ENCODE measurements around the gene ROBO1. TPM values are rescaled to one million over a fixed set of nuclear protein-coding genes. Genes with fewer than 3 reads are reported as not detected.

Gene ROBO1
- 43.7 to 67.2 TPM (median 47.1 TPM) in 3 replicates for total RNA-seq
- long read RNA-seq, full-length matches to known transcripts = 2 of 15 reads
- long read RNA-seq, partial matches to known transcripts = 10 of 15 reads
- long read RNA-seq, other reads (novel, unspliced or antisense) = 3 of 15 reads

DNA sequence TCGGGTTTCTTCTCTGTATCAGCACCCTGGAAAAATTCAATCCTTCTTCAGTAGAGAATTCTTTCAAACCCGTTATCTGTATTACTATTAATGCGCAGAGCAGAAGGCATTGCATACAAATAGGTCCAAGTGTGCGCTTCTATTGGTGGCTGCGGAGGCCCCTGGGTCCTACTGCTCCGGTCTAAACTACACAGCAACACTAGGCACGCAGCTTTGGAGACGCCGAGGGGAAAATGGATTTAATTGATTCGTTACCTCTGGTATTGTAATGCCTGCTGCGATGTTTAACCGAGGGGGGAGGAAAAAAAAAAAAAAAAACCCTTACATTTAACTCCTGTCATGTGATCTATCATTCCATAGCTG, at the start of gene ROBO1:
Gene ROBO1 (minus strand): TSS at position 94 of the 363 bp plus-strand sequence.
- Mint-ChIP-seq H3K27me3 (ENCODE audit: low read depth) (peaks cover 16% of the 10 kb centered on the region), H3K9me3 (ENCODE audit: low read depth) (no peaks in the 10 kb centered on the region), H3K4me3 (ENCODE audit: unreplicated experiment) (no peak within 1 kb of the TSS), H3K4me1 (ENCODE audit: low read depth) (peaks cover 5% of the 10 kb centered on the region), H3K36me3 (ENCODE audit: low read depth) (no peaks in the 10 kb centered on the region), H3K27ac (ENCODE audit: unreplicated experiment) (no peak within 1 kb of the TSS)
- no peak for DNase-seq (ENCODE audit: low spot score)
- TF ChIP-seq, protein P1, sequence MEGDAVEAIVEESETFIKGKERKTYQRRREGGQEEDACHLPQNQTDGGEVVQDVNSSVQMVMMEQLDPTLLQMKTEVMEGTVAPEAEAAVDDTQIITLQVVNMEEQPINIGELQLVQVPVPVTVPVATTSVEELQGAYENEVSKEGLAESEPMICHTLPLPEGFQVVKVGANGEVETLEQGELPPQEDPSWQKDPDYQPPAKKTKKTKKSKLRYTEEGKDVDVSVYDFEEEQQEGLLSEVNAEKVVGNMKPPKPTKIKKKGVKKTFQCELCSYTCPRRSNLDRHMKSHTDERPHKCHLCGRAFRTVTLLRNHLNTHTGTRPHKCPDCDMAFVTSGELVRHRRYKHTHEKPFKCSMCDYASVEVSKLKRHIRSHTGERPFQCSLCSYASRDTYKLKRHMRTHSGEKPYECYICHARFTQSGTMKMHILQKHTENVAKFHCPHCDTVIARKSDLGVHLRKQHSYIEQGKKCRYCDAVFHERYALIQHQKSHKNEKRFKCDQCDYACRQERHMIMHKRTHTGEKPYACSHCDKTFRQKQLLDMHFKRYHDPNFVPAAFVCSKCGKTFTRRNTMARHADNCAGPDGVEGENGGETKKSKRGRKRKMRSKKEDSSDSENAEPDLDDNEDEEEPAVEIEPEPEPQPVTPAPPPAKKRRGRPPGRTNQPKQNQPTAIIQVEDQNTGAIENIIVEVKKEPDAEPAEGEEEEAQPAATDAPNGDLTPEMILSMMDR (IDR thresholded peaks at IDR 0.05) = no peak

GRCh38 chr3:79817224-79817623, 49.4 kb upstream of the ROBO1 start:
- DNase-seq (ENCODE audit: low spot score) = no peak
- no peaks in the 10 kb centered on the region for H3K4me1 Mint-ChIP-seq (ENCODE audit: low read depth)
- H3K9me3 Mint-ChIP-seq (ENCODE audit: low read depth) = peaks cover 27% of the 10 kb centered on the region
- no peak overlapping the region for H3K27ac Mint-ChIP-seq (ENCODE audit: unreplicated experiment)
- no peak overlapping the region for H3K4me3 Mint-ChIP-seq (ENCODE audit: unreplicated experiment)
- H3K27me3 Mint-ChIP-seq (ENCODE audit: low read depth) = no peaks in the 10 kb centered on the region
- H3K36me3 Mint-ChIP-seq (ENCODE audit: low read depth) = peaks cover 14% of the 10 kb centered on the region
- TF ChIP-seq, protein P1 (IDR thresholded peaks at IDR 0.05) = no peak

DNA sequence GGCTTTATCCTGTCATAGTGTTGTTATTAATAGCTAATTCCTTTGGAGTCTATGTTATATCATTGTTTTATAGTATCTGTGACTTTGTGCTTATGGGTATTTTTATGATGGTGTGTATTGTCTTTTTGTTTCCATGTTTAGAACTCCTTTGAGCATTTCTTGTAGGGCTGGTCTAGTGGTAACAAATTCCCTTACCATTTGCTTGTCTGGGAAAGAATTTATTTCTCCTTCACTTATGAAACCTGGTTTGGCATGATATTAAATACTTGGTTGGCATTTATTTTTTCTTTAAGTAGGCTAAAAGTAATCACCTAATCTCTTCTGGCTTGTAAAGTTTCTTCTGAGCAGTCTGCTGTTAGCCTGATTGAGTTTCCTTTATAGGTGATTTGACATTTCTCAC, 47.7 kb upstream of the ROBO1 start:
- Mint-ChIP-seq H3K4me1 (ENCODE audit: low read depth) (no peaks in the 10 kb centered on the region), H3K27me3 (ENCODE audit: low read depth) (no peaks in the 10 kb centered on the region), H3K9me3 (ENCODE audit: low read depth) (peaks cover 27% of the 10 kb centered on the region), H3K4me3 (ENCODE audit: unreplicated experiment) (no peak overlapping the region), H3K27ac (ENCODE audit: unreplicated experiment) (no peak overlapping the region), H3K36me3 (ENCODE audit: low read depth) (peaks cover 14% of the 10 kb centered on the region)
- no peak for DNase-seq (ENCODE audit: low spot score)
- TF ChIP-seq, protein P1 (IDR thresholded peaks at IDR 0.05) = no peak

GRCh38 chr3:79810581-79810980, 42.8 kb upstream of the ROBO1 start:
- TF ChIP-seq, protein P1 (IDR thresholded peaks at IDR 0.05) = no peak
- Mint-ChIP-seq H3K36me3 (ENCODE audit: low read depth) (peaks cover 7% of the 10 kb centered on the region), H3K9me3 (ENCODE audit: low read depth) (peaks cover 11% of the 10 kb centered on the region), H3K27ac (ENCODE audit: unreplicated experiment) (no peak overlapping the region), H3K4me1 (ENCODE audit: low read depth) (no peaks in the 10 kb centered on the region), H3K4me3 (ENCODE audit: unreplicated experiment) (no peak overlapping the region), H3K27me3 (ENCODE audit: low read depth) (no peaks in the 10 kb centered on the region)
- DNase-seq (ENCODE audit: low spot score) = no peak

DNA sequence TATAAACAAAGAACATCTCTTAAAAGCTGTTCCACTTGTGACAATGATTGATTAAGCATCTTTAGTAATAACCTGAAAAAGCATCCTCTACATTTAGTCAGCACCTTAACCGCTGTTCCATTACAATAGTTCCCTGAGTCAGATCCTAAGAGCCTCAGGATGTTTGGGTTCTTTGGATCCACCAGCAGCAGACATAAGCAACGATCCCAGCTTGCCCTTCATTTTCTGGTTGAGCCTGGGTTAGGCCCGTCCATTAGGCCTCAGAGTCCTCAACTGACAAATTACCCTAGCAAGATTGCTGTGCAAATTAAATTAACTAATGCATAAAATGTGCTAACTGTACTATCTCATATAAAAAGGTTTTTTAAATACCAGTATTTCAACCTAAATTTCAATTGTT, 42.3 kb upstream of the ROBO1 start:
- no peak overlapping the region for H3K27ac Mint-ChIP-seq (ENCODE audit: unreplicated experiment)
- H3K27me3 Mint-ChIP-seq (ENCODE audit: low read depth) = no peaks in the 10 kb centered on the region
- H3K9me3 Mint-ChIP-seq (ENCODE audit: low read depth) = peaks cover 6% of the 10 kb centered on the region
- no peak for DNase-seq (ENCODE audit: low spot score)
- no peaks in the 10 kb centered on the region for H3K4me1 Mint-ChIP-seq (ENCODE audit: low read depth)
- no peak overlapping the region for H3K4me3 Mint-ChIP-seq (ENCODE audit: unreplicated experiment)
- H3K36me3 Mint-ChIP-seq (ENCODE audit: low read depth) = peaks cover 2% of the 10 kb centered on the region
- TF ChIP-seq, protein P1 (IDR thresholded peaks at IDR 0.05) = no peak
